Naive thymus-derived CD8-positive, alpha-beta T cell (primary cell): ENCODE results near the gene FAT1. TPM values are rescaled to one million over a fixed set of nuclear protein-coding genes. Genes with fewer than 3 reads are reported as not detected.

Experiments
- ATAC-seq, 2 donors: fragments of 150-1000 bp; cut with Tn5 transposase in 1 of 2; sonication (Bioruptor Pico), chemical (Tn5 transposase) in 1 of 2; 1 replicate in 1 of 2; 2 replicates in 1 of 2; pipeline ENCODE4 v1.10.0; 2021; ENCODE audit warnings: mild to moderate bottlenecking in 2 of 2, moderate library complexity in 2 of 2
- POLR2A ChIA-PET: fragments of 350-600 bp; sonication (Branson Sonifier 250); formaldehyde crosslinking; loops from one replicate; lab custom pipeline; 2021; ENCODE audit warnings: antibody characterized with exemption; lab: Charles Lee
- DNase-seq, 10 donors: peaks; one replicate each; pipeline versions ENCODE4 v3.0.0 to v3.0.0-alpha.2; 2020 to 2022
- H3K27ac Mint-ChIP-seq, 10 donors: one replicate each; pipeline ENCODE4 v1.8.0; 2020 to 2022; ENCODE audit warnings: mild to moderate bottlenecking in 10 of 10, mixed read lengths in 10 of 10, moderate library complexity in 4 of 10, inconsistent platforms in 1 of 10
- H3K27me3 Mint-ChIP-seq, 5 donors: one replicate each; pipeline ENCODE4 v1.8.0; 2021 to 2022; ENCODE audit warnings: mixed read lengths in 5 of 5
- H3K36me3 Mint-ChIP-seq, 3 donors: one replicate each; pipeline ENCODE4 v1.8.0; 2020 to 2022; ENCODE audit warnings: mixed read lengths in 3 of 3, mild to moderate bottlenecking in 2 of 3, inconsistent platforms in 1 of 3
- H3K4me1 Mint-ChIP-seq, 4 donors: one replicate each; pipeline ENCODE4 v1.8.0; 2021 to 2022; ENCODE audit warnings: mixed read lengths in 4 of 4
- H3K4me3 Mint-ChIP-seq, 10 donors: one replicate each; pipeline ENCODE4 v1.8.0; 2020 to 2022; ENCODE audit warnings: mild to moderate bottlenecking in 10 of 10, mixed read lengths in 10 of 10, moderate library complexity in 6 of 10, inconsistent platforms in 1 of 10
- H3K9me3 Mint-ChIP-seq, 9 donors: one replicate each; pipeline ENCODE4 v1.8.0; 2020 to 2022; ENCODE audit warnings: mixed read lengths in 9 of 9, mild to moderate bottlenecking in 3 of 9, inconsistent platforms in 1 of 9, moderate library complexity in 1 of 9
- polyA plus RNA-seq, 3 donors: library from polyadenylated mRNA; unstranded; fragments of 300-500 nt; fragmentation: Illumina TruSeq; gene quantifications; one replicate each; pipeline ENCODE4 v1.2.3, GENCODE V29; 2021
- total RNA-seq, 8 experiments: library from RNA in 2 of 8; stranded (reverse) in 2 of 8; gene quantifications; one replicate each; pipeline ENCODE4 v1.2.3 and lab custom pipeline; 2021 to 2026

The FAT1 gene
- total and polyA plus RNA-seq, 5 experiments from 2014 or later = not detected

- POLR2A ChIA-PET = no interaction called here
- no peak for DNase-seq
- Mint-ChIP-seq H3K27me3 (peaks cover 0 to 12% (median 0%) of the 10 kb centered on the region in 5 donors), H3K9me3 (peaks cover 0 to 11% (median 4%) of the 10 kb centered on the region in 9 donors), H3K36me3 (peaks cover 0 to 4% (median 0%) of the 10 kb centered on the region in 3 donors), H3K4me1 (no peaks in the 10 kb centered on the region), H3K27ac (no peak overlapping the region), H3K4me3 (no peak overlapping the region)
- no peak for ATAC-seq
Observed at GRCh38 chr4:186739802-186740434, 16.3 kb upstream of the FAT1 start.

- no peak for DNase-seq
- Mint-ChIP-seq H3K27ac (no peak overlapping the region), H3K4me1 (no peaks in the 10 kb centered on the region)
Observed at GRCh38 chr4:186739317-186739716, 15.7 kb upstream of the FAT1 start.

GRCh38 chr4:186738421-186738820 is 14.8 kb upstream of the FAT1 start:
- POLR2A ChIA-PET = no interaction called here
- no peak overlapping the region for H3K27ac Mint-ChIP-seq
- no peaks in the 10 kb centered on the region for H3K4me1 Mint-ChIP-seq
- H3K27me3 Mint-ChIP-seq = peaks cover 0 to 12% (median 0%) of the 10 kb centered on the region in 5 donors
- peaks cover 0 to 4% (median 2%) of the 10 kb centered on the region in 3 donors for H3K36me3 Mint-ChIP-seq
- no peak overlapping the region for H3K4me3 Mint-ChIP-seq
- peaks cover 0 to 11% (median 3%) of the 10 kb centered on the region in 9 donors for H3K9me3 Mint-ChIP-seq
- no peak for ATAC-seq
- no peak for DNase-seq

More at GRCh38 chr4:186739317-186739716, 15.7 kb upstream of the FAT1 start:
- H3K27me3 Mint-ChIP-seq = peaks cover 0 to 12% (median 0%) of the 10 kb centered on the region in 5 donors
- peaks cover 0 to 11% (median 4%) of the 10 kb centered on the region in 9 donors for H3K9me3 Mint-ChIP-seq
- H3K36me3 Mint-ChIP-seq = peaks cover 0 to 4% (median 0%) of the 10 kb centered on the region in 3 donors
- no peak overlapping the region for H3K4me3 Mint-ChIP-seq
- POLR2A ChIA-PET = no interaction called here
- no peak for ATAC-seq

- Mint-ChIP-seq H3K9me3 (peaks cover 0 to 16% (median 2%) of the 10 kb centered on the region in 9 donors), H3K36me3 (peaks cover 0 to 4% (median 2%) of the 10 kb centered on the region in 3 donors), H3K27ac (no peak overlapping the region), H3K4me3 (no peak overlapping the region), H3K27me3 (peaks cover 0 to 12% (median 0%) of the 10 kb centered on the region in 5 donors), H3K4me1 (no peaks in the 10 kb centered on the region)
- ATAC-seq (no peak), DNase-seq (no peak)
- POLR2A ChIA-PET = no interaction called here
Observed at GRCh38 chr4:186737427-186737826, 13.8 kb upstream of the FAT1 start.

- peaks cover 0 to 20% (median 2%) of the 10 kb centered on the region in 9 donors for H3K9me3 Mint-ChIP-seq
Observed at GRCh38 chr4:186736466-186736865, 12.8 kb upstream of the FAT1 start.

GRCh38 chr4:186734251-186734650 is 10.6 kb upstream of the FAT1 start:
- DNase-seq = no peak
- peaks cover 0 to 4% (median 2%) of the 10 kb centered on the region in 3 donors for H3K36me3 Mint-ChIP-seq
- POLR2A ChIA-PET = no interaction called here
- no peak overlapping the region for H3K4me3 Mint-ChIP-seq
- H3K27ac Mint-ChIP-seq = no peak overlapping the region
- H3K4me1 Mint-ChIP-seq = no peaks in the 10 kb centered on the region
- no peak for ATAC-seq
- peaks cover 0 to 10% (median 0%) of the 10 kb centered on the region in 9 donors for H3K9me3 Mint-ChIP-seq
- peaks cover under 1 to 14% (median under 1%) of the 10 kb centered on the region in 5 donors for H3K27me3 Mint-ChIP-seq

More at GRCh38 chr4:186736466-186736865, 12.8 kb upstream of the FAT1 start:
- Mint-ChIP-seq H3K36me3 (peaks cover 0 to 4% (median 2%) of the 10 kb centered on the region in 3 donors), H3K27me3 (peaks cover 0 to 12% (median 0%) of the 10 kb centered on the region in 5 donors), H3K4me1 (no peaks in the 10 kb centered on the region), H3K4me3 (no peak overlapping the region), H3K27ac (no peak overlapping the region)
- ATAC-seq (no peak), DNase-seq (no peak)
- POLR2A ChIA-PET = no interaction called here

- DNase-seq = no peak
- H3K4me1 Mint-ChIP-seq = no peaks in the 10 kb centered on the region
- no peak for ATAC-seq
- peaks cover 0 to 10% (median 0%) of the 10 kb centered on the region in 9 donors for H3K9me3 Mint-ChIP-seq
- POLR2A ChIA-PET = no interaction called here
- H3K27ac Mint-ChIP-seq = no peak overlapping the region
- H3K36me3 Mint-ChIP-seq = peaks cover 0 to 4% (median 2%) of the 10 kb centered on the region in 3 donors
- H3K27me3 Mint-ChIP-seq = peaks cover 4 to 19% (median 5%) of the 10 kb centered on the region in 5 donors
- no peak overlapping the region for H3K4me3 Mint-ChIP-seq
Observed at GRCh38 chr4:186733778-186734177, 10.1 kb upstream of the FAT1 start.

GRCh38 chr4:186730621-186731020 is 7.0 kb upstream of the FAT1 start:
- peaks cover 21 to 37% (median 28%) of the 10 kb centered on the region in 5 donors for H3K27me3 Mint-ChIP-seq
- peaks cover 0 to 4% (median 2%) of the 10 kb centered on the region in 3 donors for H3K36me3 Mint-ChIP-seq
- DNase-seq (no peak), ATAC-seq (no peak)
- peaks cover 0 to 8% (median 5%) of the 10 kb centered on the region in 4 donors for H3K4me1 Mint-ChIP-seq
- H3K27ac Mint-ChIP-seq = no peak overlapping the region
- H3K4me3 Mint-ChIP-seq = no peak overlapping the region
- POLR2A ChIA-PET = no interaction called here
- peaks cover 0 to 9% (median under 1%) of the 10 kb centered on the region in 9 donors for H3K9me3 Mint-ChIP-seq

- Mint-ChIP-seq H3K27me3 (peaks cover 26 to 45% (median 34%) of the 10 kb centered on the region in 5 donors), H3K4me3 (no peak overlapping the region), H3K36me3 (peaks cover 0 to 8% (median 2%) of the 10 kb centered on the region in 3 donors), H3K9me3 (peaks cover 0 to 9% (median 2%) of the 10 kb centered on the region in 9 donors), H3K4me1 (peaks cover 0 to 11% (median 8%) of the 10 kb centered on the region in 4 donors), H3K27ac (no peak overlapping the region)
- ATAC-seq (no peak), DNase-seq (no peak)
- POLR2A ChIA-PET = no interaction called here
Observed at GRCh38 chr4:186729856-186730255, 6.2 kb upstream of the FAT1 start.

- Mint-ChIP-seq H3K4me1 (peaks cover 0 to 14% (median 10%) of the 10 kb centered on the region in 4 donors), H3K27ac (no peak overlapping the region), H3K36me3 (peaks cover 0 to 9% (median 2%) of the 10 kb centered on the region in 3 donors), H3K4me3 (no peak overlapping the region), H3K9me3 (peaks cover 0 to 9% (median 2%) of the 10 kb centered on the region in 9 donors), H3K27me3 (peaks cover 27 to 51% (median 38%) of the 10 kb centered on the region in 5 donors)
- no peak for ATAC-seq
- POLR2A ChIA-PET = no interaction called here
- no peak for DNase-seq
Observed at GRCh38 chr4:186728631-186729271, 5.1 kb upstream of the FAT1 start.

- peaks cover 0 to 9% (median 0%) of the 10 kb centered on the region in 3 donors for H3K36me3 Mint-ChIP-seq
- POLR2A ChIA-PET = no interaction called here
- H3K27me3 Mint-ChIP-seq = peaks cover 27 to 51% (median 38%) of the 10 kb centered on the region in 5 donors
- H3K4me1 Mint-ChIP-seq = peaks cover 0 to 15% (median 10%) of the 10 kb centered on the region in 4 donors
- peaks cover 0 to 9% (median 2%) of the 10 kb centered on the region in 9 donors for H3K9me3 Mint-ChIP-seq
- no peak for DNase-seq
- no peak overlapping the region for H3K27ac Mint-ChIP-seq
- H3K4me3 Mint-ChIP-seq = peak overlapping the region in 1 of 10 donors; percentile 10
- ATAC-seq = no peak
Observed at GRCh38 chr4:186727977-186728519, 4.4 kb upstream of the FAT1 start.

- DNase-seq (no peak), ATAC-seq (no peak)
- peaks cover 0 to 20% (median 13%) of the 10 kb centered on the region in 4 donors for H3K4me1 Mint-ChIP-seq
- peaks cover 0 to 8% (median under 1%) of the 10 kb centered on the region in 9 donors for H3K9me3 Mint-ChIP-seq
- peaks cover 0 to 9% (median 5%) of the 10 kb centered on the region in 3 donors for H3K36me3 Mint-ChIP-seq
- POLR2A ChIA-PET = no interaction called here
- H3K27me3 Mint-ChIP-seq = peaks cover 27 to 51% (median 45%) of the 10 kb centered on the region in 5 donors
- no peak overlapping the region for H3K27ac Mint-ChIP-seq
- peak overlapping the region in 7 of 10 donors; percentile 45 to 67 (median 59) for H3K4me3 Mint-ChIP-seq
Observed at GRCh38 chr4:186727169-186727976, 3.7 kb upstream of the FAT1 start.
